ENCODE data around the gene KIF23. TPM values are rescaled to one million over a fixed set of nuclear protein-coding genes. Genes with fewer than 3 reads are reported as not detected.

KIF23 gene
- total RNA-seq, 5 donors from 2014 or later (not counting 1 experiment from before 2014, with no cell fraction given): 0.36 to 2.2 (median 0.76) TPM

DNA sequence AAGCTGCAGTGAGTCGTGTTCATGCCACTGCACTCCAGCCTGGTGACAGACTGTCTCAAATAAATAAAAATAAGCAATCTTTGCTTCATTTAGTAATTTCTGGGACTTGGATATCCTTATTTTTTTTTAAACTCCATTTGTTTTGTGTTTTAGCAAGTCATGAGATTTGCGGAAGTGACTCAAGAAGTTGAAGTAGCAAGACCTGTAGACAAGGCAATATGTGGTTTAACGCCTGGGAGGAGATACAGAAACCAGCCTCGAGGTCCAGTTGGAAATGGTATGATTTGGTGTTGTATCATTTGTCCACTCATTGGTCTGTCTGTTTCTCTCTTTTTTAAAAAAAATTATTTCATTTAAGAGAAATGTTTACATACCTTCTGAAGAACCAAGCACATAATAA lies 21.8 kb downstream of the KIF23 start:
- H3K27ac Mint-ChIP-seq: no peak overlapping the region
- Histone ChIP-seq H3K27ac (ENCODE audit: low read length) (no peak overlapping the region), H3K9me3 (no peaks in the 10 kb centered on the region), H3K4me1 (ENCODE audit: control insufficient read depth in 1 of 2, extremely low read depth in 1 of 2, insufficient read depth in 2 of 2, low read length in 2 of 2) (no peaks in the 10 kb centered on the region), H3K36me3 (ENCODE audit: control insufficient read depth in 2 of 2, extremely low read depth in 1 of 2, insufficient read depth in 1 of 2, low read length in 1 of 2) (no peaks in the 10 kb centered on the region), H3K27me3 (replicated peaks in 1 of 2; ENCODE audit: control insufficient read depth in 2 of 2, extremely low read depth in 1 of 2, insufficient read depth in 2 of 2, low read length in 1 of 2) (no peaks in the 10 kb centered on the region), H3K4me3 (ENCODE audit: control insufficient read depth in 1 of 2, extremely low read depth in 1 of 2, low read length in 1 of 2) (no peak overlapping the region)
- no peaks in the 10 kb centered on the region for H3K9me3 Mint-ChIP-seq
- H3K4me1 Mint-ChIP-seq: no peaks in the 10 kb centered on the region
- WGBS (ENCODE audit: insufficient coverage): no CpG with 5 or more reads among the region's 4 CpGs
- POLR2A ChIA-PET: no interaction called here
- no peaks in the 10 kb centered on the region for H3K27me3 Mint-ChIP-seq
- H3K4me3 Mint-ChIP-seq: no peak overlapping the region
- DNase-seq: no peak
- no peaks in the 10 kb centered on the region for H3K36me3 Mint-ChIP-seq
- CTCF ChIA-PET: no interaction called here
- no peak for ATAC-seq (replicated peaks in 1 of 4)

DNA sequence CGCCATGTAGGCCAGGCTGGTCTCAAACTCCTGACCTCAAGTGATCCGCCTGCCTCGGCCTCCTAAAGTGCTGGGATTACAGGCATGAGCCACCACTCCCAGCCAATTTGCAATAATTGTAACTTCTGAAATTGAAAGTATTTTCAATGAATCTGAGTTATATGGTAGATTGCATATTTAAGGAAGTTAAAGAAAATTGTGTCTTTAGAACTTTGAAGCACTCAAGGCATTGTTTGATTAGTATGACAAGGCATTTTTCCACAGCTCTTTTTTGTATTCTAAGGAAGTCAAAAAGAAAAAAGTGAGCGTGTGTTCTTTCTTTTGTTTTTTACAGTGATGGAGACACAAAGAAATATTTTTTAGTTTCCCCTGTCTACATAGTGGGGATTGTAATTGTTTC lies 22.8 kb downstream of the KIF23 start:
- Histone ChIP-seq H3K27ac (ENCODE audit: low read length) (no peak overlapping the region), H3K27me3 (replicated peaks in 1 of 2; ENCODE audit: control insufficient read depth in 2 of 2, extremely low read depth in 1 of 2, insufficient read depth in 2 of 2, low read length in 1 of 2) (no peaks in the 10 kb centered on the region), H3K4me3 (ENCODE audit: control insufficient read depth in 1 of 2, extremely low read depth in 1 of 2, low read length in 1 of 2) (no peak overlapping the region), H3K4me1 (ENCODE audit: control insufficient read depth in 1 of 2, extremely low read depth in 1 of 2, insufficient read depth in 2 of 2, low read length in 2 of 2) (no peaks in the 10 kb centered on the region), H3K36me3 (ENCODE audit: control insufficient read depth in 2 of 2, extremely low read depth in 1 of 2, insufficient read depth in 1 of 2, low read length in 1 of 2) (no peaks in the 10 kb centered on the region), H3K9me3 (no peaks in the 10 kb centered on the region)
- no peak overlapping the region for H3K4me3 Mint-ChIP-seq
- no peaks in the 10 kb centered on the region for H3K4me1 Mint-ChIP-seq
- no peaks in the 10 kb centered on the region for H3K9me3 Mint-ChIP-seq
- ChIA-PET POLR2A (no interaction called here), CTCF (no interaction called here)
- ATAC-seq (replicated peaks in 1 of 4): no peak
- no peaks in the 10 kb centered on the region for H3K27me3 Mint-ChIP-seq
- WGBS (ENCODE audit: insufficient coverage): 100% methylated on average over 2 of the region's 4 CpGs
- H3K36me3 Mint-ChIP-seq: no peaks in the 10 kb centered on the region
- no peak for DNase-seq
- no peak overlapping the region for H3K27ac Mint-ChIP-seq

DNA sequence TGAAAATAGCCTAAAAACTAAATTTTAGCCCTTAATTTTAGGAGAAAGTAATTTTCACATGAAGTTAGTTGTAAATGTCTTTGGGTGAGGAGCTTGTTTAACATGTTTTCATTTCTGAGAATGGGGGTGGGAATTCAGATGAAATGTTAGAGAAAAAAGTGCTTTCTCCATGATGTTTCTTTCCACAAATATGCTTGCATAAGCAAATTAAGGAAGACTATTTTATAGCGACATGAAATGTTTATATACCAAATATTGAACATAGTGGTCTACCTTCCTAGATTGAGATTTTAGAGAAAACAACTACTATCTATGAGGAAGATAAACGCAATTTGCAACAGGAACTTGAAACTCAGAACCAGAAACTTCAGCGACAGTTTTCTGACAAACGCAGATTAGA lies 25.5 kb downstream of the KIF23 start:
- H3K4me3 ChIP-seq (ENCODE audit: control insufficient read depth in 1 of 2, extremely low read depth in 1 of 2, low read length in 1 of 2): no peak overlapping the region
- Mint-ChIP-seq H3K27ac (no peak overlapping the region), H3K4me3 (no peak overlapping the region), H3K4me1 (peaks cover 0 to 12% (median 9%) of the 10 kb centered on the region in 3 donors), H3K9me3 (no peaks in the 10 kb centered on the region), H3K36me3 (no peaks in the 10 kb centered on the region), H3K27me3 (no peaks in the 10 kb centered on the region)
- H3K9me3 ChIP-seq: no peaks in the 10 kb centered on the region
- DNase-seq (no peak), ATAC-seq (replicated peaks in 1 of 4) (no peak)
- POLR2A ChIA-PET: interaction anchor here in 1 of 2 donors (0.9 kb wide), 1 partner anchor 12 kb away, joined by 3 read pairs; no protein-coding TSS in a partner anchor
- H3K36me3 ChIP-seq (ENCODE audit: control insufficient read depth in 2 of 2, extremely low read depth in 1 of 2, insufficient read depth in 1 of 2, low read length in 1 of 2): no peaks in the 10 kb centered on the region
- H3K4me1 ChIP-seq (ENCODE audit: control insufficient read depth in 1 of 2, extremely low read depth in 1 of 2, insufficient read depth in 2 of 2, low read length in 2 of 2): peaks cover 0 to 2% of the 10 kb centered on the region in 2 experiments
- CTCF ChIA-PET: interaction anchor here (0.8 to 1.4 kb wide), 2 partner anchors 23 to 25 kb away, joined by 3 read pairs; no protein-coding TSS in a partner anchor
- WGBS (ENCODE audit: insufficient coverage): 100% methylated on average over 3 of the region's 4 CpGs
- H3K27me3 ChIP-seq (replicated peaks in 1 of 2; ENCODE audit: control insufficient read depth in 2 of 2, extremely low read depth in 1 of 2, insufficient read depth in 2 of 2, low read length in 1 of 2): no peaks in the 10 kb centered on the region
- H3K27ac ChIP-seq (ENCODE audit: low read length): no peak overlapping the region

DNA sequence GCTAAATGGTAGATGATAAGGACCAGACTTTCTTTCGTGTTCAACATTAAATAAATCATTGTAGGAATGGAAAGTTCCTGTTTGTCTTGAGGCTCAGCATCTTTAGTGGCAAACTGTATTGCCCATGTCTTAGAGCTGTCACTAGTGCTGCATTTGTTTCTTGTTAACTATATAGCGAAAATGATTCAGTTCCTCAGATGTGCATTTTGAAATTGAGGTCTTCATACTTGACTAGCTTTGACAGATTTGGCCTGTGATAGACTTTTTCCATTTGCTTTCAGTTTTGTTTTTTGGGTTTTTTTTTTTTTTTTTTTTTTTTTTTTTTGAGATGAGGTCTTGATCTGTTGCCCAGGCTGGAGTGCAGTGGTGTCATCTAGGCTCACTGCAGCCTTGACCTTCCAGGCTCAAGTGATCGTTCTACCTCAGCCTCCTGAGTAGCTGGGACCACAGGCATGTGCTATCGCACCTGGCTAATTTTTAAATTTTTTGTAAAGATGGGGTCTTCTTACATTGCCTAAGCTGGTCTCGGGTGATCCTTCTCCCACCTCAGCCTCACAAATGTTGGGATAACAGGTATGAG lies 29.0 kb downstream of the KIF23 start:
- peak overlapping the region in 1 of 2 donors; percentile 46 for H3K27ac Mint-ChIP-seq
- Histone ChIP-seq H3K4me1 (ENCODE audit: control insufficient read depth in 1 of 2, extremely low read depth in 1 of 2, insufficient read depth in 2 of 2, low read length in 2 of 2) (peaks cover 0 to 2% of the 10 kb centered on the region in 2 experiments), H3K27me3 (replicated peaks in 1 of 2; ENCODE audit: control insufficient read depth in 2 of 2, extremely low read depth in 1 of 2, insufficient read depth in 2 of 2, low read length in 1 of 2) (no peaks in the 10 kb centered on the region), H3K36me3 (ENCODE audit: control insufficient read depth in 2 of 2, extremely low read depth in 1 of 2, insufficient read depth in 1 of 2, low read length in 1 of 2) (no peaks in the 10 kb centered on the region), H3K27ac (ENCODE audit: low read length) (no peak overlapping the region), H3K4me3 (ENCODE audit: control insufficient read depth in 1 of 2, extremely low read depth in 1 of 2, low read length in 1 of 2) (no peak overlapping the region), H3K9me3 (no peaks in the 10 kb centered on the region)
- peak overlapping the region in 1 of 3 donors; percentile 24 for H3K4me3 Mint-ChIP-seq
- H3K4me1 Mint-ChIP-seq: peaks cover 0 to 12% (median 9%) of the 10 kb centered on the region in 3 donors
- DNase-seq (peak in 1 of 35 experiments; percentile 26), ATAC-seq (replicated peaks in 1 of 4) (peak in 1 of 4 experiments; percentile 29)
- no peaks in the 10 kb centered on the region for H3K36me3 Mint-ChIP-seq
- CTCF ChIA-PET: interaction anchor here in 1 of 2 donors (0.6 to 1.0 kb wide), 2 partner anchors 19 to 35 kb away, joined by 3 to 4 read pairs; no protein-coding TSS in a partner anchor
- POLR2A ChIA-PET: interaction anchor here in 1 of 2 donors (0.6 kb wide), 2 partner anchors 11 to 24 kb away, joined by 7 read pairs; no protein-coding TSS in a partner anchor
- no peaks in the 10 kb centered on the region for H3K27me3 Mint-ChIP-seq
- no peaks in the 10 kb centered on the region for H3K9me3 Mint-ChIP-seq
- 100% methylated on average over 2 of the region's 5 CpGs for WGBS (ENCODE audit: insufficient coverage)

DNA sequence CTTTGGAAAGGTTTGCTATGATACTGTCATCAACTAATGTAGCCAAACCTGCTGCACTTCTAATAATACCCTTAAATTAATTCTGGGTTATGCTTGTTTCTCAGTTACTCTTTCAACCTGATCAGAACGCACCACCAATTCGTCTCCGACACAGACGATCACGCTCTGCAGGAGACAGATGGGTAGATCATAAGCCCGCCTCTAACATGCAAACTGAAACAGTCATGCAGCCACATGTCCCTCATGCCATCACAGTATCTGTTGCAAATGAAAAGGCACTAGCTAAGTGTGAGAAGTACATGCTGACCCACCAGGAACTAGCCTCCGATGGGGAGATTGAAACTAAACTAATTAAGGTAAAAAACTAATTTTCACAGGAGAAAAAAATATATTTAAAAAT lies 30.5 kb downstream of the KIF23 start:
- Histone ChIP-seq H3K4me3 (ENCODE audit: control insufficient read depth in 1 of 2, extremely low read depth in 1 of 2, low read length in 1 of 2) (no peak overlapping the region), H3K27me3 (replicated peaks in 1 of 2; ENCODE audit: control insufficient read depth in 2 of 2, extremely low read depth in 1 of 2, insufficient read depth in 2 of 2, low read length in 1 of 2) (no peaks in the 10 kb centered on the region), H3K9me3 (no peaks in the 10 kb centered on the region), H3K4me1 (ENCODE audit: control insufficient read depth in 1 of 2, extremely low read depth in 1 of 2, insufficient read depth in 2 of 2, low read length in 2 of 2) (peaks cover 0 to 2% of the 10 kb centered on the region in 2 experiments), H3K27ac (ENCODE audit: low read length) (no peak overlapping the region), H3K36me3 (ENCODE audit: control insufficient read depth in 2 of 2, extremely low read depth in 1 of 2, insufficient read depth in 1 of 2, low read length in 1 of 2) (no peaks in the 10 kb centered on the region)
- ChIA-PET POLR2A (interaction anchor here in 1 of 2 donors (0.5 kb wide), 1 partner anchor 18 kb away, joined by 3 read pairs; no protein-coding TSS in a partner anchor), CTCF (no interaction called here)
- no peaks in the 10 kb centered on the region for H3K9me3 Mint-ChIP-seq
- H3K27ac Mint-ChIP-seq: no peak overlapping the region
- DNase-seq (no peak), ATAC-seq (replicated peaks in 1 of 4) (no peak)
- H3K4me3 Mint-ChIP-seq: no peak overlapping the region
- H3K27me3 Mint-ChIP-seq: no peaks in the 10 kb centered on the region
- peaks cover 0 to 12% (median 9%) of the 10 kb centered on the region in 3 donors for H3K4me1 Mint-ChIP-seq
- WGBS (ENCODE audit: insufficient coverage): 100% methylated on average over 4 of the region's 7 CpGs
- H3K36me3 Mint-ChIP-seq: no peaks in the 10 kb centered on the region

DNA sequence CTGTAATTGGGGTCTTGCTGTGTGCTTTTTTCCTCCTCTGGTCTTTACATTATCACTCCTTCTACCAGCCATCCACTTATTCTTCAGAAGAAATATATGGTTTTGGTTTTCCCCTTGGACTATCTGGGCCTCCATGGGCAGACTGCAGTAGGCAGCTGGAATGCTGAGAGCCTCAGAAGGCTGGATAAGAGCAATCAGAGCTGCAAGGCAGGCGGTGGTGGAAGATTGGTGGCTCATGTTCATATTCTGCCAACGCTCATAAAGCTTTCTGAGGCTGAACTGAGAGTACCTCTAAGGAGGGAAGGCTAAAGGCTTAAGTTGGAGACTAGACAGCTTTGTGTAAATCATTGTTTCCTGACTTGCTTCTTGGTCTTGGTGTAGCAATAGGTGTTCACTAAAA lies 32.8 kb downstream of the KIF23 start:
- Mint-ChIP-seq H3K27ac (no peak overlapping the region), H3K9me3 (no peaks in the 10 kb centered on the region), H3K36me3 (no peaks in the 10 kb centered on the region), H3K4me3 (no peak overlapping the region), H3K4me1 (peaks cover under 1 to 17% (median 12%) of the 10 kb centered on the region in 3 donors), H3K27me3 (no peaks in the 10 kb centered on the region)
- ChIA-PET POLR2A (no interaction called here), CTCF (interaction anchor here in 1 of 2 donors (1.2 kb wide), 1 partner anchor 16 kb away, joined by 3 read pairs; no protein-coding TSS in a partner anchor)
- peaks cover 1 to 9% of the 10 kb centered on the region in 2 experiments for H3K4me1 ChIP-seq (ENCODE audit: control insufficient read depth in 1 of 2, extremely low read depth in 1 of 2, insufficient read depth in 2 of 2, low read length in 2 of 2)
- no peaks in the 10 kb centered on the region for H3K27me3 ChIP-seq (replicated peaks in 1 of 2; ENCODE audit: control insufficient read depth in 2 of 2, extremely low read depth in 1 of 2, insufficient read depth in 2 of 2, low read length in 1 of 2)
- no peak overlapping the region for H3K4me3 ChIP-seq (ENCODE audit: control insufficient read depth in 1 of 2, extremely low read depth in 1 of 2, low read length in 1 of 2)
- no peak for DNase-seq
- H3K9me3 ChIP-seq: no peaks in the 10 kb centered on the region
- H3K27ac ChIP-seq (ENCODE audit: low read length): no peak overlapping the region
- WGBS (ENCODE audit: insufficient coverage): 100% methylated on average over 1 of the region's 2 CpGs
- no peaks in the 10 kb centered on the region for H3K36me3 ChIP-seq (ENCODE audit: control insufficient read depth in 2 of 2, extremely low read depth in 1 of 2, insufficient read depth in 1 of 2, low read length in 1 of 2)
- no peak for ATAC-seq (replicated peaks in 1 of 4)
